A673 (cell line): ENCODE data around the gene KLHL26.

Experiments
- CTCF ChIP-seq: fragments of 300-800, 200-600 bp; sonication (generic); conservative IDR thresholded peaks from 2 replicates; pipeline ENCODE4 v1.5.1; 2017; ENCODE audit warnings: low read depth, mild to moderate bottlenecking, antibody characterized with exemption, low read length, moderate library complexity, mixed read lengths
- EZH2 ChIP-seq: fragments of 200-600 bp; sonication (generic); IDR thresholded peaks from 2 replicates; pipeline ENCODE4 v1.6.1; 2017; ENCODE audit warnings: borderline replicate concordance, low read depth, mild to moderate bottlenecking, mixed read lengths, antibody characterized with exemption, low read length; ENCODE audit not compliant: poor library complexity, severe bottlenecking

- TF ChIP-seq CTCF: no peak
- TF ChIP-seq EZH2: no peak
Measured at GRCh38 chr19:18669524-18669817, 32.6 kb downstream of the KLHL26 start.
